Activated CD4-positive, alpha-beta T cell treated with anti-CD3 and anti-CD28 coated beads, Interleukin-2, amount 10 ng/mL, durations not matched to agents 7 days and 5 days (primary cell): ENCODE data around the gene CMTR1. TPM values are rescaled to one million over a fixed set of nuclear protein-coding genes. Genes with fewer than 3 reads are reported as not detected.

Source experiments
- CTCF ChIA-PET: fragments of 350-600 bp; sonication (Branson Sonifier 250); formaldehyde crosslinking; loops from one replicate; lab custom pipeline; 2021; ENCODE audit warnings: antibody characterized with exemption; lab: Charles Lee
- POLR2A ChIA-PET: fragments of 350-600 bp; sonication (Branson Sonifier 250); formaldehyde crosslinking; loops from one replicate; lab custom pipeline; 2021; ENCODE audit warnings: antibody characterized with exemption; lab: Charles Lee
- DNase-seq: peaks from one replicate; pipeline ENCODE4 v3.0.0-alpha.2; 2020
- H3K27ac Mint-ChIP-seq: one replicate; pipeline ENCODE4 v1.8.0; 2021; ENCODE audit warnings: mild to moderate bottlenecking, moderate library complexity, mixed read lengths
- H3K27me3 Mint-ChIP-seq: one replicate; pipeline ENCODE4 v1.8.0; 2021; ENCODE audit warnings: mixed read lengths
- H3K36me3 Mint-ChIP-seq: one replicate; pipeline ENCODE4 v1.8.0; 2021; ENCODE audit warnings: low read depth, mixed read lengths
- H3K4me1 Mint-ChIP-seq: one replicate; pipeline ENCODE4 v1.8.0; 2021; ENCODE audit warnings: mixed read lengths
- H3K4me3 Mint-ChIP-seq: one replicate; pipeline ENCODE4 v1.8.0; 2021; ENCODE audit warnings: mild to moderate bottlenecking, moderate library complexity, mixed read lengths
- H3K9me3 Mint-ChIP-seq: one replicate; pipeline ENCODE4 v1.8.0; 2021; ENCODE audit warnings: mixed read lengths
- total RNA-seq, 2 experiments: library from RNA; stranded (reverse); gene quantifications; one replicate each; pipeline ENCODE4 v1.2.3, GENCODE V29; 2021

CMTR1 gene
- total RNA-seq, 2 experiments from 2014 or later: 90.9 to 92.5 TPM

DNA sequence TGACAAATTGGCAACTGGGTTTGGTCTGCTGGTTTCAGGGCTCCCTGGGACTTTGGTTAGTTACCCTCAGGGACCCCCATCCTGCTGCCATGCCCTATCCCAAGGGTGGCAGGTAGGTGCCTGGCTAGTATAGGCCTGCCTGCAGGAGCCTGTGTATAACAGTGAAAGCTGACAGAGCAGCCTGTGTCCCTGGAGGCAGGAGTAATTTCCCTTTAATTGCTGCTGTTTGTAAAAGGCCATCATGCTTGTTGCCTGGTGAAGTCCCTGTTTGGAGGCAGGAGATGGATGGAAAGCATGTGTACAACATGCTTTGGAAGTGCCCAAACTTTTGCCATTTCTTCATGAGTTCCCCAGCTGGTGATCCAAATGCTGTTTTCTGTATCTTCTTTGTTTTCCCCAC, 30.1 kb downstream of the CMTR1 start:
- no peak for DNase-seq
- Mint-ChIP-seq H3K36me3 (peaks cover 77% of the 10 kb centered on the region), H3K4me1 (no peaks in the 10 kb centered on the region), H3K9me3 (peaks cover 5% of the 10 kb centered on the region), H3K27me3 (no peaks in the 10 kb centered on the region), H3K27ac (no peak overlapping the region), H3K4me3 (no peak overlapping the region)
- ChIA-PET CTCF (no interaction called here), POLR2A (no interaction called here)

DNA sequence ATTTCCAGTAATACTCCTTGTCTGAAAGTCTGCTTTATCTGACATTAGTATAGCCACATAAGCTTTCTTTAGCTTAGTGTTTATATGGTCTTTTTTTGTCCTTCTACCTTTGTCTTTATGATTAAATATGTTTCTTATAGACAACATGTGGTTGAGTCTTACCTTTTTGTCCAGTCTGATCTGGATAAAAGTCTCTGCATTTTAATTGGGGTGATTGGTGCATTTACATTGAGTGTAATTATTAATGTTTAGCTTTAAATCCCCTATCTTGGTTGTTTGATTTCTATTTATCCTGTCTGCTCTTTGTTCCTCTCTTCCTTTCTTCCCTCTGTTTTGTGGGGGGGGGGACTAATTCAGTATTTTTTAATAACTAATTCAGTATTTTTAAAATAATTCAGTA, 34.7 kb downstream of the CMTR1 start:
- ChIA-PET POLR2A (no interaction called here), CTCF (interaction anchor here (0.7 kb wide), 1 partner anchor 29 kb away, joined by 4 read pairs; no protein-coding TSS in a partner anchor)
- DNase-seq: no peak
- Mint-ChIP-seq H3K4me3 (no peak overlapping the region), H3K9me3 (peaks cover 5% of the 10 kb centered on the region), H3K4me1 (no peaks in the 10 kb centered on the region), H3K36me3 (peaks cover 61% of the 10 kb centered on the region), H3K27ac (no peak overlapping the region), H3K27me3 (no peaks in the 10 kb centered on the region)

DNA sequence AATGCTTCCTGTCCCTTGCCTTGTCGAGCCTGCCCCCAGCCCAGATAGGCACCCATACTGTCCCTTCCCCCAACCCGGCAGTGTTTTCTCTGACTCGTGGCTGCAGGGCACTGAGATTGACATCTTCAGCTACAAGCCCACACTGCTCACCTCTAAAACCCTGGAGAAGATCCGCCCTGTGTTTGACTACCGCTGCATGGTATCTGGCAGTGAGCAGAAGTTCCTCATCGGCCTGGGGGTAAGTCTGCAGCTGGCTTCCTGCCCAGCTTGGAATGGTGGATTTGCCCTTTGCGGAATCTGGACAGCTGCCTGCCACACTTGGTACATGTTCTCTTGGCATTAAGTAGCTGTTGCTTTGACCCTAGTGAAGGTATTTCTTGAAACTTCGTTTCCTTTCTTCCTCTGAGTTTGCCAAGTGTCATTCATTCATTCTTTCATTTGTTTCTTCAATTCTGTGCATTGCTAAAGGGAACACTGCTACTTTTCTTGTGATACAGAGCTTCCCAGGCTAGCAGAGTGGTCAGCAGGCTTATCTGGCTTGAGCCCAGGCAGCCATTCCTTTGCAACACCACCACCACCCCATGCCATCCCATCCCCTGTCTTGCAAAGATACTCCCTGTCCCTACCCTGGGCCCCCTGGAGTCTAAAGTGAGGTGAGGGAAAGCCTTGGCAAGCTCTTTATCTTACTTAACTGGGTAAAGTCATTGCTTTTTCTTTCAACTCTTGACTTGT, 40.5 kb downstream of the CMTR1 start:
- no peak overlapping the region for H3K4me3 Mint-ChIP-seq
- H3K9me3 Mint-ChIP-seq: no peaks in the 10 kb centered on the region
- ChIA-PET POLR2A (no interaction called here), CTCF (interaction anchor here (1.0 to 1.9 kb wide), 6 partner anchors 11 to 218 kb away, joined by 3 to 5 read pairs (median 3); no protein-coding TSS in a partner anchor)
- no peaks in the 10 kb centered on the region for H3K27me3 Mint-ChIP-seq
- H3K36me3 Mint-ChIP-seq: peaks cover 67% of the 10 kb centered on the region
- no peaks in the 10 kb centered on the region for H3K4me1 Mint-ChIP-seq
- no peak overlapping the region for H3K27ac Mint-ChIP-seq
- no peak for DNase-seq

DNA sequence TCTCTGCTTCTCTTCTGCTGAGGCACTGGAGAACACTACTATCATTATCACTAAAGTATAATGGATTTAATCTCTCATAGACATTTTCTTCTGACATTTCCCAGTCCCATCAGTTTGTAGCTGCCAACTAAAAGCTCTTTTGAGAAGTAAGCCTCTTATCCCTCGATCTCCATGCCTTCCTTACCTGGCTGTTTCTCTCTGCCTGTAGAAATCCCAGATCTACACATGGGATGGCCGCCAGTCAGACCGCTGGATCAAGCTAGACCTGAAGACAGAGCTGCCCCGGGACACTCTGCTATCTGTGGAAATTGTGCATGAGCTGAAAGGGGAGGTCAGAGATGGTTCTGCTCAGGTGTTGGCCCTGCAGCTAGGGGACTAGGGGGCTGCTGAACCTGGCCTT, 41.3 kb downstream of the CMTR1 start:
- ChIA-PET CTCF (interaction anchor here (1.0 to 1.9 kb wide), 6 partner anchors 10 to 218 kb away, joined by 3 to 5 read pairs (median 3); no protein-coding TSS in a partner anchor), POLR2A (no interaction called here)
- H3K27ac Mint-ChIP-seq: no peak overlapping the region
- H3K36me3 Mint-ChIP-seq: peaks cover 71% of the 10 kb centered on the region
- DNase-seq: no peak
- H3K4me1 Mint-ChIP-seq: no peaks in the 10 kb centered on the region
- no peaks in the 10 kb centered on the region for H3K27me3 Mint-ChIP-seq
- H3K4me3 Mint-ChIP-seq: no peak overlapping the region
- H3K9me3 Mint-ChIP-seq: no peaks in the 10 kb centered on the region

DNA sequence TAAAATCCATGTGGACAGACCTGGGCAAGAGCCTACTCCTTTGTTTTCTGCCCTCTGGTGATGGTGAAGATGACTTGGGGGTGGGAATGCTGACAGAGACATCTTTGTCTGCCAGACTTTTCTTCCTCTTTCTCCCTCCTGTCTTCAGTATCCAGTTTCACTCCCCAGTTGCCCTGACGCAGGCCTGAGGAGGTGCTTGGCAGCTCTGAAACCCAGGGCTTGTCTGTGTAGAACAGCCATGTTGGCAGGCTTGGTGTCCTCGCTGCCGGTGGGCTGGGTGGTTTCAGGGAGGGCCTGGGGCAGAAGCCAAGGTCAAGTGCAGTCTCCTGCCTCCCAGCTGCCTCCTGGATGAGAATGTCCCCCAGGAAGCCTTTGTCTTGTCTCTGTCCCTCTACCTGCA, 44.2 kb downstream of the CMTR1 start:
- H3K27ac Mint-ChIP-seq: no peak overlapping the region
- CTCF ChIA-PET: interaction anchor here (1.7 kb wide), 1 partner anchor 16 kb away, joined by 5 read pairs; no protein-coding TSS in a partner anchor
- peaks cover 61% of the 10 kb centered on the region for H3K36me3 Mint-ChIP-seq

DNA sequence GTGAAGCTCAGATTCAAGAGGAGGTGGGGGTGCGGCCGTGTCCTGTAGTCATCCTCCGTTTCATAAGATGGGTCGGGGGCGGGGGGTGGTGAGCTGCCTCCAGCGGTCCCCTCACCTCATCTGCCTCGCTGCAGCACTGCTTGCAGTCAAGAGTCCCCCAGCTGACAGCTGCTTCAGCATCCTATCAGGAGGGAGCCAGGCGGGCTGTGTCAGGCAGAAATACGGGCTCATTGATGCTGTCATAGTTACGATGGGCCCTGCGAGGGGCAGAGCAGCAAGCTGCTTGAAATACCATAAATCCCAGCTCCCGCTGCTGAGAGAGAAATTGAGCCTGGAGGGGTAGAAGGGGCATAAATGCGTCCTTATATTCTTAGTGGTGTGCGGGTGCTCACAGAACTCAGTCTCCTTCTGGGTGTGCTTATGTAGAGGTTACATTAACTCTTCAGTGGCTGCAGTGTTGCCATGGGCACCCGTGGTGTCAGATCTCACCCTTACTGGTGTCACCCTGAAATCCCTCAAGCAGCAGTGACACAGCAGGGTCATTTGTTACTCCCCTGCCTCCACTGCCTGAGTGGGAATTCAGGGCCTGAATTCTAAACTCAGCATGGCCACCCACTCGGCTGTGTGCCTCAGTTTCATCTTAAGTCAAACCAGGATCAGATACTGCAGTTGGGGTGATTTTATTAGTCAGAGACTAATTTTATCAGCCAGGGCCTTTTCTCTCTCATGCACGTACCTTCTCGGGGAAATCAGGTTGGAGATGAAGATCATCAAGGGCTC, 44.8 kb downstream of the CMTR1 start:
- ChIA-PET CTCF (interaction anchor here (0.6 to 1.7 kb wide), 2 partner anchors 17 to 40 kb away, joined by 3 to 5 read pairs; no protein-coding TSS in a partner anchor), POLR2A (no interaction called here)
- H3K27me3 Mint-ChIP-seq: no peaks in the 10 kb centered on the region
- DNase-seq: no peak
- H3K36me3 Mint-ChIP-seq: peaks cover 61% of the 10 kb centered on the region
- H3K9me3 Mint-ChIP-seq: no peaks in the 10 kb centered on the region
- no peak overlapping the region for H3K27ac Mint-ChIP-seq
- H3K4me1 Mint-ChIP-seq: no peaks in the 10 kb centered on the region
- no peak overlapping the region for H3K4me3 Mint-ChIP-seq

More for the DNA sequence above, 44.2 kb downstream of the CMTR1 start:
- no peak for DNase-seq
- H3K4me1 Mint-ChIP-seq: no peaks in the 10 kb centered on the region
- POLR2A ChIA-PET: no interaction called here
- no peaks in the 10 kb centered on the region for H3K27me3 Mint-ChIP-seq
- no peaks in the 10 kb centered on the region for H3K9me3 Mint-ChIP-seq
- no peak overlapping the region for H3K4me3 Mint-ChIP-seq

DNA sequence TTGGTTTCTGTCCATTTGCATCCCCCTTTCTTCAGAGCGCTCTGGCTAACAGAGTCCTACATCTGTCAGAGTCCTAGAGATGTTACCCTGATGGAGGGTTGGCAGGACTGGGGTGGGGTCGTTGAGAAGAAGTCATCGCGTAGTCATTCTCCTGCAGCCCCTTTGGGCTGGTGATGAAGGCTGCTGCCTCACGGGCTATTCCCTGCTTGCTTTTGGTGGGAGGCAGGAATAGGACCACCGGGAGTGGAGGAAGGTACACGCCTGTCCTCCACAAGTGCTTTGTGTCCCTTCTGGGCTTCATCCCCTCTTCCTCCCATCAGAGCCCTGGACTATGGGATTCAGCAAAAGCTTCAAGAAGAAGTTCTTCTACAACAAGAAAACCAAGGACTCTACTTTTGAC, 45.8 kb downstream of the CMTR1 start:
- POLR2A ChIA-PET: no interaction called here

DNA sequence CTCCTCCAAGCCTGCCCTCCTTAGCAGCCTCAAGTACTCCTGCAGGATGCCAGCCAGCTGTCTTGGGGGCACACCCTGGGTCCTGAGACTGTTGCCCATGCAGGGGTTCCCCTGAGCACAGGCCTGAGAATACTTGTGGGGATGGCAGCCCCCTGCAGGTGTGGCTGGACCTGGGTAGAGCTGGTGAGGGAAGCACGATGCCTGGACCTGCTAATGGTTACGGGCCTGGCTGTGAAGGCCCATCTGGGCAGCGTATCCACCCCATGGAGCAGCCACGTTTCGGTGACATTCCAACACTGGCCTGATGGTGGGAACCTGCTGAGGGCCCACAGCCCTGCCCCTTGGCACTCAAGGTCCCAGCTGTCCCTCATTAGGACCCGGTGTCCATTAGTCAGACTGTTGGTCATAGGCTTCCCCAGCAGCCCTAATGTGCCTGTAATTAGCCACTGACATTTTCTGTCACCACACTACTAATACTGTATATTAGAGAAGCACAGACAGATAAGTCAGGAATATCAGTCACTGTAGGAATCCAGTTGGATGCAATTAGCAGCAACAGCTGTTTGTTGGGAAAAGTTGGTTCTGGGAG, 46.3 kb downstream of the CMTR1 start:
- Mint-ChIP-seq H3K27me3 (no peaks in the 10 kb centered on the region), H3K27ac (peak overlapping the region; percentile 46), H3K4me3 (no peak overlapping the region), H3K4me1 (peaks cover 4% of the 10 kb centered on the region), H3K36me3 (peaks cover 48% of the 10 kb centered on the region), H3K9me3 (no peaks in the 10 kb centered on the region)
- CTCF ChIA-PET: interaction anchor here (1.3 kb wide), 1 partner anchor 86 kb away, joined by 3 read pairs; no protein-coding TSS in a partner anchor
- POLR2A ChIA-PET: interaction anchor here (0.6 kb wide), 1 partner anchor 15 kb away, joined by 3 read pairs; no protein-coding TSS in a partner anchor
- no peak for DNase-seq

More for the DNA sequence above, 45.8 kb downstream of the CMTR1 start:
- Mint-ChIP-seq H3K36me3 (peaks cover 53% of the 10 kb centered on the region), H3K27me3 (no peaks in the 10 kb centered on the region), H3K27ac (no peak overlapping the region), H3K4me1 (peaks cover 4% of the 10 kb centered on the region), H3K4me3 (no peak overlapping the region), H3K9me3 (no peaks in the 10 kb centered on the region)
- CTCF ChIA-PET: no interaction called here
- DNase-seq: no peak

DNA sequence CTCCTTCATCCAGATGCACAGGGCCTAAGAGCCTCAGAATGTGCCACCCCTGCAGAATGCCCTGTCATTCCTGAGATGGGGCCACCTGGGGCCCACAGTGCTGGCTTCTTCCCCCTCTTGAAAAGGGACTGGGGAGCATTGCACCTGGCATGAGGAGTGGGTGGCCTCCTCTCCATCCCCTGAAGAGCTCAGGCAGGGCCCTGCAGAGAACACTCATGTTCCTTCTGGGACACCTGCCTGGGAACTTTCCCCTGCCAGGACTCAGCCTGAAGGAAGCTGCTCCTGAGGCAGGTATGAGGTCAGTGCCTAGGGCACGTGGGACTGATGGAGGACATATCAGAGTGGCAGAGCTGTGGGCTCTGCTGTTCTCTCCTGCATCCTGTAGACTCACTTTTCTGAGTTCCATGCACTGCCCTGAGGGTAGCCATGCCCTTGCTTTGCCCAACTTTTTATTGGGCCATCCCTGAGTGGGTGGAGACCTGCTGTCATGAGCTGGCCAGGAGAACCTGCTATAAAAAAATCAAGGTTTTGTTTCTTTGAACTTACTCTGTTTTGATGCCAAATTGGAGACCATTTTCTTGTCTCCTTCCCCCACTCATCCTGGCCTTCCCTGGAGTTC, 47.2 kb downstream of the CMTR1 start:
- Mint-ChIP-seq H3K4me1 (peaks cover 4% of the 10 kb centered on the region), H3K27ac (no peak overlapping the region), H3K9me3 (no peaks in the 10 kb centered on the region), H3K4me3 (no peak overlapping the region), H3K36me3 (peaks cover 42% of the 10 kb centered on the region), H3K27me3 (no peaks in the 10 kb centered on the region)
- no peak for DNase-seq
- CTCF ChIA-PET: interaction anchor here (1.3 to 1.9 kb wide), 3 partner anchors 20 to 241 kb away, joined by 3 to 4 read pairs (median 3); partner anchors contain the start of gene CCDC167
- POLR2A ChIA-PET: interaction anchor here (0.6 kb wide), 2 partner anchors 14 to 184 kb away, joined by 3 read pairs; no protein-coding TSS in a partner anchor

DNA sequence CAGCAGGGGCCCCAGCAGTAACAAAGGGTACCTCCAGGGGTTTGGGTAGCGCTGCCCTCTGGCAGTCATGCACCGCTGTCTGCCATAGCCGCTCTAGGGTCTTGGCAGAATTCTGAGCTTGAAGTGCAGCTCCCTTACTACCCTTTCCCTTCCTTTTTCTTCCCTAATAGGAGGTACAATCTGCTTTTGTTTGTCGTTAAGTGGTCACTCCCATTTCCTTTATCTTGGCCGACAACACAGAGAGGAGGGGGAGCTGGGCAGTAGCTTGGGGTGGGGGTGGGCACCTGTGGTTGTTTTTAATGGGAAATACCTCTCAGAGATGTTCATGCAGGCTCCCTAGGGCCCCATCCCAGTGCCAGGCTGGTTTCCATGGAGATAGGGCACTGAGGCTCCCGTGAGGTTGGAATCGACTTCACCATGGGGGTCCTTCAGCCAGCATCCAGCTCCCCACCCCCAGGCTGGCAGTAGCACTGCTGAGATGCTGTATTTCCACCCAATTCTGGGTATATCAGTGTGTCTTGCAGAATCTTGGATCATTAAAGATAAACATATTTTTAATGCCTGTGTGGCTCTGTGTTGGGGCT, 48.0 kb downstream of the CMTR1 start:
- ChIA-PET POLR2A (interaction anchor here (0.6 kb wide), 1 partner anchor 183 kb away, joined by 3 read pairs; no protein-coding TSS in a partner anchor), CTCF (interaction anchor here (1.0 to 1.9 kb wide), 5 partner anchors 19 to 242 kb away, joined by 3 to 4 read pairs (median 3); partner anchors contain the start of gene CCDC167)
- Mint-ChIP-seq H3K9me3 (no peaks in the 10 kb centered on the region), H3K27ac (peak overlapping the region; percentile 17), H3K27me3 (no peaks in the 10 kb centered on the region), H3K36me3 (peaks cover 40% of the 10 kb centered on the region), H3K4me3 (no peak overlapping the region), H3K4me1 (peaks cover 4% of the 10 kb centered on the region)
- no peak for DNase-seq

DNA sequence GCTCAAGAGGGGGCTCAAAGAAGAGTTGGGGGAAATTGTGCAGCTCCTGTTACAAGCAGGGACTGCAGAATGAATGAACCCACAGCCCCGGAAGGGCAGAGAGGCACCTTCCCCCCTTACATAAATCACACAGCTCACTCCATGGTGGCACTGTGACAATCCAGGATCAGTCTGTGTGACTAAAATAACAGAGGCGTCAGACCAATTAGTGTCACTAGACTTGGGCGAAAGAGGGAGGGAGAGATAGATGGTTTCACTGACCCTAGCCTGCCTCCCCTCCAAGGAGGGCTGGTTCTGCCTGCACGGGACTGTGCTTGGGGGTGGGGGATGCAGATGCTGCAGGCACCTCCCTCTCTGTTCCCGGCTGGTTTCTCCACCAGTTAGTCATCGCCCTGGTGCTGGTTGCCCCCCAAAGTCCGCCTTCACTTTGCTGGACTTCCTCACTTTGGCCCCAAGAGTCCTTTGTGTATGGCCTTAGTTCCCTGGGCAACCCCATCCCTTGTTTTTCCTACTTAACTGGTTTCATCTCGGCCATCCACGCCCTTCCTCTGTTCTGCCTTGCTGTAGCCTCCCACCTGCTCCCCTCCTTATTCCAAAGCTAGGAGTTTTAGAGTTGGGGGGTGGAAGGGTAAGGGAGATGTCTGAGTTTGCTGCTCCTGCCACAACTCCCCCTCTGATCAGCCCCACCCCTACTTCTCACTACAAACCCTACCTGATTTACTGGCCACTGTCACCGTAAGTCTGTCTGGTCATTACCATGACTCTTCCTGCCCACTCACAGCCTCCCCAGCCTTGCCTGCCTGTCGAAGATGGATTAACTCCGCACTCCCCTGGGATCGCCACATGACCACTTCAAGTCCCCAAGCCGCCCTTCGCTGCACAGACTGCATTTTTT, 48.9 kb downstream of the CMTR1 start:
- Mint-ChIP-seq H3K9me3 (no peaks in the 10 kb centered on the region), H3K4me3 (no peak overlapping the region), H3K36me3 (peaks cover 34% of the 10 kb centered on the region), H3K27me3 (no peaks in the 10 kb centered on the region), H3K27ac (peak overlapping the region; percentile 3), H3K4me1 (peaks cover 4% of the 10 kb centered on the region)
- CTCF ChIA-PET: interaction anchor here (0.8 to 1.9 kb wide), 5 partner anchors 18 to 243 kb away, joined by 3 to 4 read pairs (median 3); partner anchors contain the start of gene CCDC167
- POLR2A ChIA-PET: no interaction called here
- no peak for DNase-seq
